Stimulated activated CD4-positive, alpha-beta T cell treated with anti-CD3 and anti-CD28 coated beads, Interleukin-2, amount 100 ng/mL, for 4 hours (primary cell): ENCODE results near the gene DLGAP4.

Experiments
- DNase-seq: peaks from one replicate; pipeline ENCODE4 v3.0.0-alpha.2; 2020; ENCODE audit warnings: low read depth

The DLGAP4 gene, protein sequence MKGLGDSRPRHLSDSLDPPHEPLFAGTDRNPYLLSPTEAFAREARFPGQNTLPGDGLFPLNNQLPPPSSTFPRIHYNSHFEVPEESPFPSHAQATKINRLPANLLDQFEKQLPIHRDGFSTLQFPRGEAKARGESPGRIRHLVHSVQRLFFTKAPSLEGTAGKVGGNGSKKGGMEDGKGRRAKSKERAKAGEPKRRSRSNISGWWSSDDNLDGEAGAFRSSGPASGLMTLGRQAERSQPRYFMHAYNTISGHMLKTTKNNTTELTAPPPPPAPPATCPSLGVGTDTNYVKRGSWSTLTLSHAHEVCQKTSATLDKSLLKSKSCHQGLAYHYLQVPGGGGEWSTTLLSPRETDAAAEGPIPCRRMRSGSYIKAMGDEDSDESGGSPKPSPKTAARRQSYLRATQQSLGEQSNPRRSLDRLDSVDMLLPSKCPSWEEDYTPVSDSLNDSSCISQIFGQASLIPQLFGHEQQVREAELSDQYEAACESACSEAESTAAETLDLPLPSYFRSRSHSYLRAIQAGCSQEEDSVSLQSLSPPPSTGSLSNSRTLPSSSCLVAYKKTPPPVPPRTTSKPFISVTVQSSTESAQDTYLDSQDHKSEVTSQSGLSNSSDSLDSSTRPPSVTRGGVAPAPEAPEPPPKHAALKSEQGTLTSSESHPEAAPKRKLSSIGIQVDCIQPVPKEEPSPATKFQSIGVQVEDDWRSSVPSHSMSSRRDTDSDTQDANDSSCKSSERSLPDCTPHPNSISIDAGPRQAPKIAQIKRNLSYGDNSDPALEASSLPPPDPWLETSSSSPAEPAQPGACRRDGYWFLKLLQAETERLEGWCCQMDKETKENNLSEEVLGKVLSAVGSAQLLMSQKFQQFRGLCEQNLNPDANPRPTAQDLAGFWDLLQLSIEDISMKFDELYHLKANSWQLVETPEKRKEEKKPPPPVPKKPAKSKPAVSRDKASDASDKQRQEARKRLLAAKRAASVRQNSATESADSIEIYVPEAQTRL

DNA sequence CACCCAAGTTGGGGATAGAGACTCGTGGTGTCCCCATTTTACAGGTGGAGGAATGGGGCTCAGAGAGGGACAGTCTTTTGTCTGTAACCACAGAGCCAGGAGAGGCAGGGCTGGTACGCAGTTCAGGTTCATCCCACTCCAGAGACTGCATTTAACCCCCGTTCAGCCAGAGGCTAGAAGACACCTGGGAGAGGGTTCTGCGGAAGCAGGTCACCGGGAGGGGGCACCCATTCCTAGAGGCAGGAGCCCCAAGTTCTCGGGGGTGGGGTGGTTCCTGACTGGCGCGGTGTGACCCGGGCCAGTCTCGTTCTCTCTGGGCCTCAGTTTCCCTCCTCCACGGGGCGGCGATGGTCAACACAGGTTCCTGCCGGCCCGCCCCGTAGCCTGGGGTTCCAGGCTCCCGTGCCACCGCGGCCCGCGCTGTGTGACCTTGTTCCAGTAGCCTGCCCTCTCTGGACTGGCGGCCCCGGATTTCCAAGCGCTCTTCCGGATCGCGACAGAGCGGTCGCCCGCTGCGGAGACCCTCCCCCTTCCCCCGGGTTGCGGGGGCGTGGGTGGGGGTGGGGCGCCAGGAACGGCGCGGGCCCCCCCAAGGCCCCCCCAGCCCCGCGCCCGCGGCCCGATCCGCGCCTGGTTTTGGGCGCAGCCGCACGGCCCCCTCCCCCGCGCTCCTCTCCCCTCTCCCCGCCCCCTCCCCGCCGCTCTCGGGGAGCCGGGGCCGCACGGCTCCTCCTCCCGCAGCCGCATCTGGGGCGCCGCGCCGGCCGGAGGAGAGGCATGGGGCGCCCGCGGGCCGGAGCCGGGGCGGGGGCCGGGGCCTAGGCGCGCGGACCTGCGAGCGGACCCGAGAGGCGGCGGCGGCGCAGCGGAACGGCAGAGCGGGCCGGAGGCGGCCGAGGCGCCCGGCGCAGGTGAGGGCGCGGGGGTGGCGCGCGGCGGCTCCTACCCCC lies at the start of gene DLGAP4:
DLGAP4 (plus strand) TSS at position 738 of the 950 bp plus-strand sequence. CDS start 125,379 bp downstream, outside the sequence.
- no peak for DNase-seq

DNA sequence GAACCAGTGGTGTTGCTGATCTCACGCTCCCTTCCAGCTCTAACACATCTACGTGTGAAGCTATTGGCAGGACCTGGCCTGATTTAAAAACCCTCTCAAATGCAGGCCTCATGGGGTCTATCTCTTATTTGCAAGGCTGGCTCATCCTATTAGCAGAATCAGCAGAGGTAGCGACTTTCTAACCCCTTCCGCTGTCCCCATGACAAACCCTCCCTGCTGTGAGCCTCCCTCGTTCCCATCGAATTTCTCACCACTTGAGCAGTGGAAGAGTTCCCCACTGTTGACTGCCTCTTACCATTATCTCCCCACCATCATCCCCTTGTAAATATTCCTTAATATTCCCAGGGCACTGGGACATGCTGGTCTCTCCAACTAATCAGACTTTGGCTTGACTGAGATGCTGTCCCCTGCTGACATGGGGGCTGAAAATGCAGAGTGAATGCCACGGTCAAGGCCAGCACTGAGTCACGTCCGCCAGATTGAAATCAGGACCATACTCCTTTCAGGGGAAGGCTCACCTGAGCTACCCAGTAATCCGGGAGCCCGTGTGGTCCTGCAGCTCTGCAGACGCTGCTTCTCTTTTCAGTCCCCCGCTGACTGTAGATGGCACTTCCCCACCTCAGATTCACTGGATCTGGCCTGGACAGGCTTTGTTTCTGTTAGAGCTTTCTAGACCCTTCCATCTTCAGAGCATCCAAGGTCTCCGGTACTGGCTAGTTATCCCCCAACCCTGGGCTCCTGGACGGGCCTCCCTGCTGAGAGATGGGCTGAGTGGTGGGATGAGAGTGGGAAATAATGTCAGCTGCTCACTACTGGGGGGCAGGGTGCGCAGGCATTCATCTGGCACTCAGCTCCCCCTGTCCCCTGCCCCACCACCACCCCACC lies 46.7 kb upstream of the DLGAP4 start:
- no peak for DNase-seq

DNA sequence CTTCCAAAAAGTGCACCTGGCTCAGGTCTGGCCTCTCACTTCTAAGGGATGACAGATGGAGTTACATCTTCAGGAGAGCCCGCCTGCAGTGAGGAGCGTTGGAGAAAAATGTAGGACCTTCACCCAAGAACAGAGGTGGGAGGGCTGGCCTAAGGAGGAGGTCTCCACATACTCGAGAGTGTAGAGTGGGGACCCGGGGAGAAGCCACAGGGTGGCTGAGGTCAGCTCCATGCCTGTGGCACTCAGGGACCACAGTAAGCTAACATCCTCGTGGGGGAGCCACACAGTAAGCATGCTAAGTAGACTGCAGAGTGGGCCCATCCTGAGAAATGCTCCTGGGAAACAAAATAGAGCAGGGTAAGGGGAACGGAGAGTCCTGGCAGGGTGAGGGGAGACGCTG lies 45.8 kb upstream of the DLGAP4 start:
- no peak for DNase-seq

DNA sequence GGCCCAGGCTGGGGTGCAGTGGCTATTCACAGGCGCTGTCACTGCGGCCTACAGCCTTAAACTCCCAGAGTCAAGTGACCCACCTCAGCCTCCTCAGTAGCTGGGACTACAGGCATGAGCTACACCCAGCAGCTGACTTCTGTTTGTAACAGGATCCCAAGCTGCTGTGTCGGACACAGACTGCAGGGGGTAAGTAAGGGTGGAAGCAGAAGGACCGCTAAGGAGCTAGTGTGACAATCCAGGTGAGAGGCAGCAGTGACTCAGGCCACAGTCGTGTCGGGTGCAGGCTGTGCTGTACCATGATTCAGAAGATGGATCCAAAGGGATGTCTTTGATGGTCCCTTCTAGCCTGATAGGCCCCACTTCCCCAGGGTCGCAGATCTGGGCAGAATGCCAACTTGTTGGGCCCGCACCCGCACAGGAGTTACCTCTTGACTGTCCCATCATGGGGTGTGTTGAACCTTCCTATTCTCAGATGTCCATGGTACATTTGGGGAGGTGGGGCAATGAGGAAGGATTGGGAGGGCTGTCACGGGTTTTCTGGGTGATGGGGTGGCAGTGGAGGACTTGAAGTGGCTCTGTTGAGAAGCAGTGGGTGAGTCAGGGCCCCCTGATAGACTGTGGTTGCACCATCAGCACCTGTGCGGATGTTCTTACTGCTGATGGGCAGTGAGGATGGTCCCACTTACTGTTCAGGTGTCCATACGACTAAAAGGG lies 44.6 kb upstream of the DLGAP4 start:
- no peak for DNase-seq

DNA sequence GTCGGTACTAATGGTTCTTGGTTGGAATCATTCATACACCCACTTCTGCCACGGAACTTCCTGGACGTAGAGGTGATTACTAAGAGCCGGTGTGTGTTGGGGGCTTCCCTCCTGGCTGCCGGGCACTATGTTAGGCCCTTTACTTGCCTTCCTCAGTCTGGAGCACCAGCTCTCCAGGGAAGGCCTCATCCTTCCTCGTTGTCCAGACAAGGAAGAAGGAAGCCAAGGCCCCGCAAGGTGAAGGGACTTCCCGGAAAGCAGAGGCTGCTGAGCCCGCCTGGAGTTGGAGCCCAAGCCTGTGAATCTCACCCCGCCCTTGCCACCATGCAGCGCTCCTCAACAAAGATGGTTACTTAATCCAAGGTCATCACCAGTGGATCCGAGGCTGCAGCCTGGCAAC lies 43.7 kb upstream of the DLGAP4 start:
- no peak for DNase-seq

DNA sequence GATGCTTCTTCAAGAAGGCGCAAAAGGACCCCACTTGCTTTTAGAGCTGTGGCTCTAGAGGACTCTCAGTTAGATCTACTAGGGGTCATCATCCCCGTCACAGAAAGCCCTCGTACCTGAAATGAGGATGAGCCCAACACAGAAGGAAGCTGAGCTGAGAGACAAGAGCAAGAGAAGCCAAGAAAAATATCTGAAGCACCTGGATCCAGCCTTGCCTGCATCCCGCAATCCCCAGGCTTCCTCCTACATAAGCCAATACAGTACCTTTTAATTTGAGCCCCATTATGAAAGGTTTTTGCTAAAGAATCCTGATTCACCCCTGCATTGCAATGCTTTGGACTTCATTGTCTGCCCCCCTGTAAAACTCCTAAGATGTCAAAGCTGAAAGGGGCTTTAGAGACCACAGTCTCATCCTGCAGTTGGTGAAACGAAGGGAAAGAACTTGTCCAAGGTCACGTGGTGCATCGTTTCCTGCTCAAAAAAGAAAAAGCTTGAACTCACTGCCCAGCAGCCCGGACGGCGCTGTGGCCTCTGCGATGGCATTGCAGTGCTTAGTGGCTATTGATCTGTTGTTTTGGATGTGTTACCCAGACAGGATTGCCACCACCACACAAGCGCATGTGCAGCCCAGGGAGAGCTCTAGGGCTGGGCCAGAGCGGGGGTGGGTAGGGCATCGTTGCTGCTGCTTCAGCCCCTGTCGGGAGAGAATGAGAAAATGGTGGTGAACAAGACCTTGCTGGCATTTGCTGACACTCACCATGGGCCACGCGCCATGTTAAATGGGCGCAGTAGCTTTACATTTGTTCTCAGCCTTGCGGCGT lies 41.5 kb upstream of the DLGAP4 start:
- no peak for DNase-seq

DNA sequence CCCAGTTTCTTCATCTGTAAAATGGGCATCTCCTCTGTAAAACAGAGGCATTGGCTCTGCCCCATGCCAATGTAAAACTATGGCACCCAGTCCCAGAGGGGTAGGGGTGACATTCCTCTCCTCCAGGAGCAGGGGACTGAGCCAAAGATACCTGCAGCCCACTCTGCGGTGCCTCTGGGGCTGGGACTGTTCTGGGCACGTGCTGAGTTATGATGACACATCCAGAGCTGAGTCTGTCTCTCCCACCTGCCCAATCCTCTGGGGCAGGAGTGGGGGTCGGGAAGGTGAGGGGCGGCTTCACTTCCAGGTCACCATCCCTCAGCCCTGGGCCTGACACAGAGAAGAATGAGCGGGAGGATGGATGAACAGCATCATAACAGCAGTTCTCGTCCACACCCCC lies 40.0 kb upstream of the DLGAP4 start:
- DNase-seq, result no peak

DNA sequence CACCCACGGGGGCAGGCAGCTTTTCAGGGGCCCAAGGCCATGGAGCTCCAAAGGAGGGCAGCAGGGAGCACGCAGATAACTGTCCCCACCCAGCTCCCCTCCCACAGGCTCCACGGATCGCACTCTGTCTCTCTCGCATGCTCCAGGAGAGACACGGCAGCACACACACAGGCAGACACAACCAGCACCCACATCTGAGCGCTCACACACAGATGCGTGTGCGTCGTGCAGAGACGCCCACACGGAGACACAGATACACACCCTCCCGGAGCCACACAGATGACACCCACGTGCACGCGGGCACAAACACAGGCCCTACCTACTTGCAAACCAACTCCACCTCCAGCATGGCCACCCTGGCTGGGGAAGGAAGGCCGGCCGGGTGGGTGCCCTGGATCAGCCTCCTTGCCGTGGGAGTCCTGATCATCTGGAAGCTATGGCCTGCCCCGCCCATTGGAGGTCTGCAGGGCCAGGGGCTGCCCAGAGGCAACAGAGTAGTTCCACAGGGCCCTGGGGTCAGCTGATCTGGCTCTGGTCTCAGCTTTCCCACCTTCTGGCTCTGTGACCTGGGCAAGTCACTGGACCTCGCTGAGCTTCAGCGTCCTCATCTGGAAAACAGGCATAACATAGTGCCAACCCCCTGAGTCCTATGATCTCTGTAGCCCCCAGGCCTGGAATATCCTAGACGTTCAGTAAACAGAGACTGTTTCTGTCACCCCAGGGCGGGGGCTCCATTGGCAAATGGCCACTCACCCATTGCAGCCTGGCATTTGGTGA lies 38.3 kb upstream of the DLGAP4 start:
- DNase-seq, result no peak

DNA sequence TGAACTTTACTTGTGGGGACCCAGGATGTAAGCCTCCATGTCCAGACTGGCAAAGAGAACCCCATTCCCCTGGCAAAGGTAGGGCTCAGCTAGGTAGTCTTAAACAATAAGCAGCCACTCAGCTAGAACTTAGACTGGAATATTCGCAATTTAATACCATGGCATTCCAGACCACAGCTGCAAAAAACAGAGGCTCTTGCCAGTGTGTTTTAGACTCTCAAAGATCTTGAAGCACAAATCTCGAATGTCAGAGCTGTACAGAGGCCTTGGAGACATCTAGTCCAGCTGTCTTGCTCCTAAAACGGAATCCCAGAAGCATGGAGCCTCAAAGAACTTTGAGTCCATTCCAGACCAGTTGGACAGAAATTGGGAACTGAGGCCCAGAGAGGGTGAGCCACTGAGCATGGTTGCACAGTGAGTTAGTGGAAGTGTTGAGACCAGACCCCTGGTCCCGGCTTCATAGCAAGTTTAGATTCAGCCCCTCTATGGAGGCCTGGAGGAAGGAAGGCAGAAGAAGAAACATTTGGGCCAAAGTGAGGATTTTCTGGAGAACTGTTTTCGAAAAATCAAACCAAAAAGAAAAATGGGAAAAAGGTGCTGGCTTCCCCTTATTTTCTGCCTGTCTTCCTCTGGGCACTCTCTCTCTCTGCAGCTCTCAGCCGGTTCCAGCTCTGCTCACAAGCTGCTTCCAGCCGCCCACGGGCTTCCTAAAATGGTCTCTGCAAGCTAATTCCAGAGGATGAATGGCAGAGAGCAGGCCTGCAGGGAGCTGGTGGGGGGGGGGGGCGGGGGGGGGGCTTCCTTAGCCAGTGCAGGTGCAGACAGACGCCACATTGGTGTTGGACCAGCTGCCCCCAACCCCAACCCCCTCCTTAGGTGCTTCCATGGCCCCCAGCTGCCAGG lies 37.4 kb upstream of the DLGAP4 start:
- DNase-seq, result no peak

DNA sequence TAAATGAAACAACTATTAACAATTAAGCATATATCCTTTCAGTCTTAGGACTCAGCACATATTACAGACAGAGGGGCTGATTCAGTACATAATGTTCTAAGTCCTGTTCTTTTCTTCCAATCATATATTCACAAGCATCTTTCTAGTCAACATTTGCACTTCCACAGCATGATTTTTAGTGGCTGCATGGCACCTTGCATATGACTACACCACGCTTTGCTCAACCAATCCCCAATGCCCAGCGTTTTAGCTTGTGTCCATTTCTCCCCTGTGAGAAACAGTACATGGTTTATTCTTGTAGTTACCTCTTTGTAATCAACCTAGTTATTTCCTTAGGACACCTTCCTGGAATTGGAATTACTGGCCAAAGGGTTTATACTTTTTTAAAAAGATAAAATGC lies 36.6 kb upstream of the DLGAP4 start:
- DNase-seq, result no peak

DNA sequence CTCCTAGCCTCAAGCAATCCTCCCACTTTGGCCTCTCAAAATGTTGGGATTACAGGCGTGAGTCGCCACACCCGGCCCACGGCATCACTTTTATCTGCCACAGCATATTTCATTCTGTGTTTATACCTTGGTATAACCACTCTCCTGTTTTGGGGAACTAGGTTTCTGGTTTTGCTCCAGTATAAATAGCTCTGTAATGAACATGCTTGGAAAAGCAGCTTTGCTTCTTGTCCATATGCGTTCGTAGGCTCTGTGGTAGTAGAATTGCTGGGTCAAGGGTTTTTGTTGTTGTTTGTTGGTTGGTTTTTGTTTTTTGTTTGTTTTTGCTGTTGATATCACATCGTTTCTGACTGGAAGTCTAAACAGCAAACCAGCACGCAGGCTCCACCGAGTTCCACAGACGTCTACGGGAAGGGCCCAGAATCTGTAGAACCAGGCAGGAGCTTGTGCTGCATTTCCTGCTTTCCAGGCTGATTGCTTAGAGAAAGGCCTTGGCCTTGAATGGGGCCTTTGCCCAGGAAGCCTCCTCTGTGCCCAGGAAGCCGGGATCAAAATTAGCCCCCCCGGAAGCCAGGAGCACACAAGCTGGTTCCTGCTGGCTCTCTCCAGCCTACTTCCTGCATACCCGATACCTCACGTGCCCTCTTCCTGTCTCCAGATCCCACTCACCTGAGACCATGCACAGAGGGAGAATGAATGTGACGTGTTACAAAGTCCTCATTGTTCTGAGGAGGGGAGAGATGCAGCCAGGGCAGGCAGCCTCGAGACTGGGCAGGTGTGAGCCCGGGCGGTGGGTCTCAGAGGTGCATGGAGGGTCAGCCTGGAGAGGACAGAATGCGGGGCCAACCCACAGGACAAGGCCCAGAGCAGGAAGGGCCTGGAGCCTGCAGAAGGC lies 35.1 kb upstream of the DLGAP4 start:
- no peak for DNase-seq

DNA sequence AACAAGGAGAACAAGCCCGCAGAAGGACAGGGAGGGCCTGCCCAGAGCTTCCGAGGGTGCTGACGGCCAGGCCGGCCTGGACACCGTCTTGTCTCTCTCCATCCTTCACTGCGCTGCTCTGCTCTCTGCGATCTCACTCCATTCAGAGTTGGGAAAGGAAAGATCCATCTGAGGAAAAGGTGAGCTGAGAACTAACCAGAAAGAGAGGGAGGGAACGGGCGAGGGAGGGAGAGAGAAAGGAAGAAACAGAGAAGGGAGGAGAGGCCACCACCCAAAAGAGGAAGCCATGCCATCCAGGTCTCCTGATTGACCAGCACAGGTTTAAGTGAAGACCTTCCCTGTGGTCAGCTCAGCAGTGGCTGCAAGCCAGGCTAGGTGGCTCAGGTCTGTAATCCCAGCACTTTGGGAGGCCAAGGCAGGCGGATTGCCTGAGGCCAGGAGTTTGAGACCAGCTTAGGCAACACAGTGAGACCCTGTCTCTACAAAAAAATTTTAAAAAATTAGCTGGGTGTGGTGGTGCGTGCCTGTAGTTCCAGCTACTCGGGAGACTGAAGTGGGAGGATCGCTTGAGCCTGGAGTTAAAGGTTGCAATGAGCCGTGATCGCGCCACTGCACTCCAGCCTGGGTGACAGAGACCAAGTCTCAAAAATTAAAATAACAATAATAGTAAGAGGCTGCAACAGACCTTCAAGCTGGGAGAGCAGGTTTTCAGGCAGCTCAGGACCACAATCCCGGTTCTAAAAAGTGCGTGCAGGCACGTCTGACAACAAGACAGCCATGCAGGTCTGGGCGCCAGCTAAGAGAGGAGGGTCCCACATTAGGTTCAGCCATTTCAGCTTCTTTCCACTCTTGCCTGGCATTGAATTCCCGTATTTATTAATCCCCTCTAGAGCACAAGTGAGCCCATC lies 34.2 kb upstream of the DLGAP4 start:
- no peak for DNase-seq

DNA sequence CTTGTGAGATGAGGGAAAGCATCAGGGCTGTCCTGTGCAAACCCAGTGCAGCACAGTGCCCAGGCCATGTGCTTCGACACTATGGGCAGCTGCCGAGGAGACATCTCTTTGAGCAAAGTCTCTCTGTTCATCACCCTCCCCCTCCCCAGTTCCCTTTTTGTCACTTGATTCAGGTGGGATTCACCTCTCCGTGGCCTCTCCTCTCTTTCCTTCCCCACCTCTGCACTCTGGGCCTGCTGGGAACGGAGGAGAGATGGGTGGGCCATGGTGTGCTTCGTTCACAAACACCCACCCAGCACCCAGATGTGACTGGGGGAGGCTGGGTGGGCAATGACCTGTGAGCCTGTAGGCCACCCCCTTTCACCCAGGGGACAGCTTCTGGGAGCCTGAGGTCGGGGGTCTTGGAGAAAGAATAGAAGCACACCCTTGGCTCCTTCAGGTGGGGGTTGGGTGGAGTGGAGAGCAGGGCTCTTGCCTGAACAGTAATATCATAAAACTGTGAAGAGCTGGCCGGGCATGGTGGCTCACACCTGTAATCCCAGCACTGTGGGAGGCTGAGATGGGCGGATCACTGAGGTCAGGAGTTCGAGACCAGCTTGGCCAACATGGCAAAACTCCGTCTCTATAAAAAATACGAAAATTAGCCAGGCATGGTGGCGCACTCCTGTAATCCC lies 33.5 kb upstream of the DLGAP4 start:
- DNase-seq, result no peak

DNA sequence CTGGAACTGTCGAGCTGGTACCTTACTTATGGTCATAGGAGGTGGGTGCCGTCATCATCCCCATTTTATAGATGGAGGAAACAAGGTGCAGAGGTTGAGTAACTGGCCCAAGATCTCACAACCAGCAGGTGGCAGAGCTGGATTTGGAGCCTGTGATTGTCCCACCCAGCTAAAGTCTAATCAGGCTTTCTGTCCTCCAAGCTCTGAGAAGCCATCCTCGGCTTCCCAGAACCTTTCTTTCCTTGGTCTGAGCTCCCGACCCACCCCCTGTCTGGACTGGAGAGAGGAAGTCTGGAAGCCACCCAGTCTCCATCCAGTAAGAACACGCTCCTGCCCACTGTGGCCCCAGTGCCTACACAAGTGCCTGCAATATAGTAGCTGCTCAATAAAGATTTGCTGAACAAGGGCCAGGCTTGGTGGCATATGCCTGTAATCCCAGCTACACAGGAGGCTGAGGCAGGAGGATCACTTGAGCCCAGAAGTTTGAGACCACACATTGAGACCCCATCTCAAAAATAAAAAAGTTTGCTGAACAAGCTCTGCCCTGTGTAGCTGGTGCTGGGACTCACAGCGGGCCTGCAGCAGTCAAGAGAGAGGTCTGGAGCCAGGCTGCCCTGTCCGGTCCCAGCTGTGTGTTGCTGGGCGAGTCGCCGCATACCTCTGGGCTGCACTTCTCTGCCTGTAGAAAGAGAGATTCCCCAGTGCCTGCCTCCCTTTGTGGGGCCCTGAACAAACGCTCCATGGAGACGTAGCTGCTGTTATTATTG lies 32.5 kb upstream of the DLGAP4 start:
- DNase-seq, result no peak
